ENCODE measurements around the gene AGXT. TPM values are rescaled to one million over a fixed set of nuclear protein-coding genes. Genes with fewer than 3 reads are reported as not detected.

The AGXT gene
- total RNA-seq, 1 experiment from 2014 or later = 0.36 TPM

DNA sequence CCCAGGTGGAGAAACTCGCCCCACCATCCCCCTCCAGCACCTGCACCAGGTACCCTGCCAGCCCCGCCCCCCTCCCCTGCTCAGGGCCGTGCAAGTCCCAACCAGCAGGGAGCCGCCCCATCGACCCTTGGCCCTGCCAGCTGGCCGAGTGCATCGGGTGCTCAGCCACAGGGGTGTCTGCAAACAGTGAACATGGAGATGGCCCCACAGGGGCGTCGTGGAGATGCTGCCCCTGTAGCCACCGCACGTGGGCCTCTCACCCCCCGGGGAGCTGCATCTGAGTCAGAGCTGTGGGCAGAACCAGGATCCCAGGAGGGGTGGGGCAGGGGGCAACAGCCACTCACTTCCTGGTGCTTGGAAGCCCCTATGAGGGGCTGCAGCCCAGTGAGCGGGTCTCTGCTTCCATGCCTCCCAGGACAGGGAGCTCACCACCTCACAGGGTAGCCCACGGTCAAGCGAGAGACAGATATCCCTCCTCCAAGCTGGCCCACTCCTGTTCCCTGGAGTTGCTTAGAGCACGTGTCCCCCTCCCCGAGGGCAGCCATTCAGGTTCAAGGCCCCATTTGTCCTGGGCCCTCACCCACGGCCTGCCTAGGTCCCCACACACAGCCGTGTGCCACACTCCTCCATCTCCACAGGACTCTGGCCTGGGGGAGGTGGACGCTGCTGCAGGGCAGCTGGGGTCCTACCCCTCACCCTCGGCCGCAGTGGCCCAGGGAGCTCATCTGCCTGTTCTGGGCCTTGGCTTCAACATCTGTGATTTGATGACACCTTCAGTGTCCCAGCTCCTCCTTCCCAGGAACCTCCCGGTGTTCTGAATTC, 28.5 kb downstream of the AGXT start:
- DNase-seq (ENCODE audit: low read depth, low spot score) (no peak), ATAC-seq (no peak)
- BruUV-seq (replicated peaks) = no TSS peak
- Histone ChIP-seq H3K4me3 (ENCODE audit: low read depth in 2 of 2, low read length in 2 of 2) (no peak overlapping the region), H3K36me3 (ENCODE audit: control insufficient read depth, insufficient read depth, low read length) (no peaks in the 10 kb centered on the region), H3K4me1 (ENCODE audit: control insufficient read depth, insufficient read depth, low read length) (peaks cover 6% of the 10 kb centered on the region), H3K27me3 (ENCODE audit: control insufficient read depth, insufficient read depth, low read length) (no peaks in the 10 kb centered on the region), H3K27ac (ENCODE audit: low read length) (no peak overlapping the region), H3K9me3 (ENCODE audit: control insufficient read depth, insufficient read depth, low read depth, low read length) (no peaks in the 10 kb centered on the region)
- in situ Hi-C loops (cut with HindIII; ENCODE audit: low pct_unique_long_range_greater_than_20kb, low sequenced_read_pairs) (no loop called here), intact Hi-C loops (cut with micrococcal nuclease; ENCODE audit: unreplicated experiment) (no loop called here)
- no peak for TF ChIP-seq POLR2AphosphoS5 (IDR thresholded peaks at IDR 0.05; ENCODE audit: low read depth, low read length)
- TF ChIP-seq, protein P1, sequence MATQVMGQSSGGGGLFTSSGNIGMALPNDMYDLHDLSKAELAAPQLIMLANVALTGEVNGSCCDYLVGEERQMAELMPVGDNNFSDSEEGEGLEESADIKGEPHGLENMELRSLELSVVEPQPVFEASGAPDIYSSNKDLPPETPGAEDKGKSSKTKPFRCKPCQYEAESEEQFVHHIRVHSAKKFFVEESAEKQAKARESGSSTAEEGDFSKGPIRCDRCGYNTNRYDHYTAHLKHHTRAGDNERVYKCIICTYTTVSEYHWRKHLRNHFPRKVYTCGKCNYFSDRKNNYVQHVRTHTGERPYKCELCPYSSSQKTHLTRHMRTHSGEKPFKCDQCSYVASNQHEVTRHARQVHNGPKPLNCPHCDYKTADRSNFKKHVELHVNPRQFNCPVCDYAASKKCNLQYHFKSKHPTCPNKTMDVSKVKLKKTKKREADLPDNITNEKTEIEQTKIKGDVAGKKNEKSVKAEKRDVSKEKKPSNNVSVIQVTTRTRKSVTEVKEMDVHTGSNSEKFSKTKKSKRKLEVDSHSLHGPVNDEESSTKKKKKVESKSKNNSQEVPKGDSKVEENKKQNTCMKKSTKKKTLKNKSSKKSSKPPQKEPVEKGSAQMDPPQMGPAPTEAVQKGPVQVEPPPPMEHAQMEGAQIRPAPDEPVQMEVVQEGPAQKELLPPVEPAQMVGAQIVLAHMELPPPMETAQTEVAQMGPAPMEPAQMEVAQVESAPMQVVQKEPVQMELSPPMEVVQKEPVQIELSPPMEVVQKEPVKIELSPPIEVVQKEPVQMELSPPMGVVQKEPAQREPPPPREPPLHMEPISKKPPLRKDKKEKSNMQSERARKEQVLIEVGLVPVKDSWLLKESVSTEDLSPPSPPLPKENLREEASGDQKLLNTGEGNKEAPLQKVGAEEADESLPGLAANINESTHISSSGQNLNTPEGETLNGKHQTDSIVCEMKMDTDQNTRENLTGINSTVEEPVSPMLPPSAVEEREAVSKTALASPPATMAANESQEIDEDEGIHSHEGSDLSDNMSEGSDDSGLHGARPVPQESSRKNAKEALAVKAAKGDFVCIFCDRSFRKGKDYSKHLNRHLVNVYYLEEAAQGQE (IDR thresholded peaks at IDR 0.05; ENCODE audit: insufficient read depth in 1 of 2, low read depth in 2 of 2, low read length in 1 of 2) = no peak
- no peak for TF ChIP-seq TCF7L2 (IDR thresholded peaks at IDR 0.05; ENCODE audit: low read depth, low read length)
- TF ChIP-seq SIN3A (IDR thresholded peaks at IDR 0.05; ENCODE audit: borderline replicate concordance, insufficient read depth, low read depth, low read length) = no peak
- TF ChIP-seq, protein P2, sequence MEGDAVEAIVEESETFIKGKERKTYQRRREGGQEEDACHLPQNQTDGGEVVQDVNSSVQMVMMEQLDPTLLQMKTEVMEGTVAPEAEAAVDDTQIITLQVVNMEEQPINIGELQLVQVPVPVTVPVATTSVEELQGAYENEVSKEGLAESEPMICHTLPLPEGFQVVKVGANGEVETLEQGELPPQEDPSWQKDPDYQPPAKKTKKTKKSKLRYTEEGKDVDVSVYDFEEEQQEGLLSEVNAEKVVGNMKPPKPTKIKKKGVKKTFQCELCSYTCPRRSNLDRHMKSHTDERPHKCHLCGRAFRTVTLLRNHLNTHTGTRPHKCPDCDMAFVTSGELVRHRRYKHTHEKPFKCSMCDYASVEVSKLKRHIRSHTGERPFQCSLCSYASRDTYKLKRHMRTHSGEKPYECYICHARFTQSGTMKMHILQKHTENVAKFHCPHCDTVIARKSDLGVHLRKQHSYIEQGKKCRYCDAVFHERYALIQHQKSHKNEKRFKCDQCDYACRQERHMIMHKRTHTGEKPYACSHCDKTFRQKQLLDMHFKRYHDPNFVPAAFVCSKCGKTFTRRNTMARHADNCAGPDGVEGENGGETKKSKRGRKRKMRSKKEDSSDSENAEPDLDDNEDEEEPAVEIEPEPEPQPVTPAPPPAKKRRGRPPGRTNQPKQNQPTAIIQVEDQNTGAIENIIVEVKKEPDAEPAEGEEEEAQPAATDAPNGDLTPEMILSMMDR (IDR thresholded peaks at IDR 0.05) = no peak
- POLR2A ChIA-PET = no interaction called here
- CTCF ChIA-PET = no interaction called here

DNA sequence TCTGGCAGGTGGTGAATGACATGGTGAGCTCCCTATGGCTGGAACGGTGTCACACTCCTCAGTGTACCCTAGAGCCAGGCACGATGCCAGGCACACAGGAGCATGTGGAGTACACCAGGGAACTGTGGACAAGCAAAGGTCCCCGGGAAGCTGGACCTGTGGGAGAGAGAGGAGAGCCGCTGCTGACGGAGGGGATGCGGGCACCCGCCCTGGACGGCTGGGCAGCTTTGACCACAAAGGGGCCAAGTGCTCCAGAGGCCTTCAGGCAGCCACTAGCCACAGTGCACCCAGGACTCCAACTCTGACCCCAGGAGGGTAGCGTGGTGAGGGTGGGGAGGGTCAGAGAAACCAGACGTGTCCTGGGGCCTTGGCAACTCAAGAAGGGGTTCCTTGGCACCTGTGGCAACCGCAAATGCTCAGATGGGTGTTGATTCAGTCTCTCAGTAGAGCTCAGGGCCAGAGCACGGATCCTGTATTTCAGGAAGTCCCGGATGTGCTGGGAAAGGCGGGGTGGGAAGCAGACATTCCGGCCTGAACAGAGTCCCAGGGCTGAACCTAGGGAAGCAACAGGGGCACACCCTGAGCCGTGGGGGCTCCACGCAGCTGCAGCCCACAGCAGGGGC, 29.6 kb downstream of the AGXT start:
- Histone ChIP-seq H3K9me3 (ENCODE audit: control insufficient read depth, insufficient read depth, low read depth, low read length) (no peaks in the 10 kb centered on the region), H3K4me3 (ENCODE audit: low read depth in 2 of 2, low read length in 2 of 2) (no peak overlapping the region), H3K27me3 (ENCODE audit: control insufficient read depth, insufficient read depth, low read length) (no peaks in the 10 kb centered on the region), H3K4me1 (ENCODE audit: control insufficient read depth, insufficient read depth, low read length) (peaks cover 6% of the 10 kb centered on the region), H3K27ac (ENCODE audit: low read length) (no peak overlapping the region), H3K36me3 (ENCODE audit: control insufficient read depth, insufficient read depth, low read length) (no peaks in the 10 kb centered on the region)
- in situ Hi-C loops (cut with HindIII; ENCODE audit: low pct_unique_long_range_greater_than_20kb, low sequenced_read_pairs) = no loop called here
- intact Hi-C loops (cut with micrococcal nuclease; ENCODE audit: unreplicated experiment) = no loop called here
- DNase-seq (ENCODE audit: low read depth, low spot score) (no peak), ATAC-seq (no peak; the same call in 1 of the 2 replicates)
- TF ChIP-seq TCF7L2 (IDR thresholded peaks at IDR 0.05; ENCODE audit: low read depth, low read length) (no peak), SIN3A (IDR thresholded peaks at IDR 0.05; ENCODE audit: borderline replicate concordance, insufficient read depth, low read depth, low read length) (no peak), POLR2AphosphoS5 (IDR thresholded peaks at IDR 0.05; ENCODE audit: low read depth, low read length) (no peak)
- TF ChIP-seq, protein P2 (IDR thresholded peaks at IDR 0.05) = no peak
- TF ChIP-seq, protein P1 (IDR thresholded peaks at IDR 0.05; ENCODE audit: insufficient read depth in 1 of 2, low read depth in 2 of 2, low read length in 1 of 2) = no peak
- POLR2A ChIA-PET = no interaction called here
- CTCF ChIA-PET = no interaction called here
- BruUV-seq (replicated peaks) = no TSS peak
